H1 (cell line): ENCODE results near the gene WFDC5. TPM values are rescaled to one million over a fixed set of nuclear protein-coding genes. Genes with fewer than 3 reads are reported as not detected.

Experiments used
- CBX5 ChIP-seq: fragments of 300-800, 300-1000 bp; sonication (generic); IDR thresholded peaks from 2 replicates; pipeline ENCODE4 v1.7.1; 2016; ENCODE audit warnings: antibody characterized with exemption, low read length, low read depth
- CHD7 ChIP-seq: fragments of 300-600 bp; sonication (generic); IDR thresholded peaks from 2 replicates; pipeline ENCODE4 v1.7.1; 2012; ENCODE audit warnings: low read length, moderate library complexity, mild to moderate bottlenecking, inconsistent platforms; ENCODE audit not compliant: insufficient replicate concordance
- EP300 ChIP-seq, 2 experiments: IDR thresholded peaks; 1 replicate in 1 of 2; 2 replicates in 1 of 2; pipeline ENCODE4 v1.6.1; 2011 to 2012; ENCODE audit warnings: low read depth in 2 of 2, low read length in 2 of 2, mild to moderate bottlenecking in 2 of 2, borderline replicate concordance in 1 of 2, inconsistent platforms in 1 of 2, moderate library complexity in 1 of 2
- HDAC2 ChIP-seq, 2 experiments: fragments of 300-600 bp in 1 of 2; sonication (generic) in 1 of 2; IDR thresholded peaks; 2 replicates each; pipeline ENCODE4 v1.6.1; 2011 to 2012; ENCODE audit warnings: low read depth in 2 of 2, low read length in 2 of 2, mild to moderate bottlenecking in 2 of 2, moderate library complexity in 2 of 2, borderline replicate concordance in 1 of 2, inconsistent platforms in 1 of 2
- JUN ChIP-seq: IDR thresholded peaks from 2 replicates; pipeline ENCODE4 v1.6.1; 2011; ENCODE audit warnings: low read depth, mild to moderate bottlenecking, improper control_type of control experiment, low read length
- KDM5A ChIP-seq: fragments of 200-600 bp; IDR thresholded peaks from 2 replicates; pipeline ENCODE4 v1.7.1; 2012; ENCODE audit warnings: mild to moderate bottlenecking, low read length, inconsistent platforms, mixed read lengths
- POLR2A ChIP-seq, 2 experiments: IDR thresholded peaks; 1 replicate in 1 of 2; 2 replicates in 1 of 2; pipeline ENCODE4 v1.6.1; 2011; ENCODE audit warnings: low read depth in 2 of 2, low read length in 2 of 2, mild to moderate bottlenecking in 2 of 2; ENCODE audit errors: control extremely low read depth in 1 of 2
- SIX5 ChIP-seq: IDR thresholded peaks from 2 replicates; pipeline ENCODE4 v1.6.1; 2011; ENCODE audit warnings: mild to moderate bottlenecking, low read depth, low read length
- SP1 ChIP-seq: IDR thresholded peaks from 2 replicates; pipeline ENCODE4 v1.6.1; 2011; ENCODE audit warnings: low read depth, low read length
- YY1 ChIP-seq: IDR thresholded peaks from 2 replicates; pipeline ENCODE4 v1.6.1; 2011; ENCODE audit warnings: low read depth, mild to moderate bottlenecking, low read length
- ZNF274 ChIP-seq: IDR thresholded peaks from 2 replicates; pipeline ENCODE4 v1.7.0; 2012; ENCODE audit warnings: low read length, borderline replicate concordance; ENCODE audit errors: extremely low read depth
- polyA plus RNA-seq, 7 experiments: library from polyadenylated mRNA; depleted of rRNA in 3 of 7; stranded (reverse) in 5 of 7; unstranded in 2 of 7; fragments of >200 nt in 5 of 7; fragments of 200-250 nt in 2 of 7; gene quantifications; 1 replicate in 5 of 7; 2 replicates in 1 of 7; 4 replicates in 1 of 7; pipeline versions ENCODE4 v1.2.1 to v1.2.3, GENCODE V29; 2011 to 2013; ENCODE audit warnings: missing spikeins in 2 of 7, mixed read lengths in 2 of 7
- total RNA-seq: library from RNA; stranded (reverse); fragmentation: NEBNext Ultra II Directional; extraction: Animal tissue kit (Norgen Biotek cat#: 25700); gene quantifications from 2 replicates; pipeline ENCODE4 v1.2.1, GENCODE V29; 2021
- TF ChIP-seq, protein P1 (sequence below): IDR thresholded peaks from 2 replicates; pipeline ENCODE4 v1.6.1; 2012; ENCODE audit warnings: inconsistent platforms

WFDC5 gene
- total and polyA plus RNA-seq, 2 of the 8 experiments (the other 6 are each of a cell fraction or from before 2014, with no cell fraction given), result not detected

GRCh38 chr20:45066372-45066771, 48.6 kb downstream of the WFDC5 start (continued):
- no peak for TF ChIP-seq CHD7
- TF ChIP-seq JUN, result no peak
- TF ChIP-seq, protein P1, sequence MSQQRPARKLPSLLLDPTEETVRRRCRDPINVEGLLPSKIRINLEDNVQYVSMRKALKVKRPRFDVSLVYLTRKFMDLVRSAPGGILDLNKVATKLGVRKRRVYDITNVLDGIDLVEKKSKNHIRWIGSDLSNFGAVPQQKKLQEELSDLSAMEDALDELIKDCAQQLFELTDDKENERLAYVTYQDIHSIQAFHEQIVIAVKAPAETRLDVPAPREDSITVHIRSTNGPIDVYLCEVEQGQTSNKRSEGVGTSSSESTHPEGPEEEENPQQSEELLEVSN, result no peak
- TF ChIP-seq KDM5A, result no peak
- TF ChIP-seq SP1, result no peak
- no peak for TF ChIP-seq EP300 (IDR thresholded peaks at IDR 0.05; ENCODE audit: borderline replicate concordance in 1 of 2, low read depth in 2 of 2, low read length in 2 of 2)
- TF ChIP-seq POLR2A (IDR thresholded peaks at IDR 0.05; ENCODE audit: control extremely low read depth in 1 of 2, low read depth in 2 of 2, low read length in 2 of 2), result no peak
- no peak for TF ChIP-seq HDAC2 (IDR thresholded peaks at IDR 0.05; ENCODE audit: borderline replicate concordance in 1 of 2, low read depth in 2 of 2, low read length in 2 of 2)
- no peak for TF ChIP-seq YY1
- TF ChIP-seq ZNF274, result no peak
- TF ChIP-seq CBX5, result no peak
- no peak for TF ChIP-seq SIX5
